HG02884 (cell line): Measurements from ENCODE around the gene SYN1.
"Not testable (repeated sequence)": the region's sequence is repeated elsewhere in the genome, so short reads cannot be mapped to it uniquely, and the experiment has no call there.

ENCODE experiments used
- ATAC-seq: cut with Tn5 transposase; IDR thresholded peaks from one replicate; pipeline ENCODE4 v1.9.1; 2021; ENCODE audit warnings: mild to moderate bottlenecking, moderate library complexity; ENCODE audit not compliant: unreplicated experiment

The SYN1 gene

DNA sequence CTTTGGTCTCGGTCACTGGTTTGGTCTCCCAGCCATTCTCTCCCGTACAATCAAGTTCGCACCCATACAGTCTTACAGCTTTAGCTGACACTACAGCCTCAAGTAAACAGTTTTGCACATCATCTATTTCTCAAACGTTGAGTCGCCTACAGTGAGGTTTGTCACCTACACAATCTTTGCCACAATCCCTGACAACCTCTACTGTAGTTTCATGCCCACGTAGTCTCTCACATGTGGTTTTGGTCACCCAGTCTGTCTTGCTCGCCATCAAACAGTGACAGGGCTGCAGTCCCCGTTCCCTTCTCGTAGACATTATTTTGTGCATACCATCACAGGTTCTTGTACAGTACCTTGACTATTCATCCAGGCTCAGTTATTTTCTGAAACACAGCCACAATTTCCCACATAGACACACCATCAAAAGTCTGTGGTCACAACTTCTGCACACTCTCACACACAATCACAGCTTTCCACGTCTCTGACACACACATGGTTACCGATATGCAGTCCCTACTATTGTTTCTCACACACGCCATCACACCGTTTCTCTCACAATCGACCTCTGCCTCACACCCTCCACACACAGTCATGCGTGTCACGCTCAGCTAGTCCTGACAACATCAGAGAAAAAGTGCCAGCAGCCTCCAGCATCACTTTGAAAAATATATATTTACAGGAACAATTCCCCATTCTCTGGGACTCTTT lies 15.4 kb upstream of the SYN1 start:
- no peak for ATAC-seq

DNA sequence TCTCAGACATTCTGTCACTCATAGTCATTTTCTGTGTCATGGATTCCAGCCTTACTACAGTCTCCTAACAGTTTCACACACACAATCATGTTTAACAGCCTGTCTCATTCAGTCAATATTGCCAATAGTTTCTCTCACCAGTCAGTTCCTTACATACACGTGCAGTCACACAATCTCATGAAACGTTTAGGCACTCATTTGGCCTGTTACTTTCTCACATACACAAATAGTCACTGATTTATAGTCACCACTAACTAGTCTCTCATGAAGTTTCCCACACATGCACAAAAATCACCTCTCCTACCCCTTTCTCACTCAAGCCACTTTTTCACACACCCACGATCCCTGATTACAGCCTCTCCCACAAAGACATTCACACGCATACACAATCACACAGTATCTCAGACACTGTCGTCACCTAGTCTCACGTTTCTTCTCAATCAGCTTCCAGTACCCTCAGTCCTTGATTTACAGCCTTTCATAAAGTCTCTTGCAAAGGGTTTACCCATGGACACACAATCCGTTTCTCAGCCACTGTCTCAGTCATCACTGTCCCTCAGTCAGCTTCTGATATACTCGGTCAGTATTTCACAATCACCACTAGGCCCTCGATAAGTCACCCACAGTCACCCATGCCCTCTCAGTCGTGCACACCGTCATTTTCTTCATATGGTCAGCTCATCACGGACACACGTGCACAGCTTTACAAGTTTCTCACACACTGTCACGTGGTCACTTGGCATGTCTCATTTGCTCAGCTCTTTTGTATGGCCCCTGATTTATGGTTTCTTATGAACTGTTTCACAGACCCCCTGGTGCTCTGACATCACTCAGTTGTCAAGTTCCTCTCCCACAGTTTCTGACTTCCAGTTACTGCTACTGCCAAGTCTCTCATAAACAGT lies 14.3 kb upstream of the SYN1 start:
- no peak for ATAC-seq

DNA sequence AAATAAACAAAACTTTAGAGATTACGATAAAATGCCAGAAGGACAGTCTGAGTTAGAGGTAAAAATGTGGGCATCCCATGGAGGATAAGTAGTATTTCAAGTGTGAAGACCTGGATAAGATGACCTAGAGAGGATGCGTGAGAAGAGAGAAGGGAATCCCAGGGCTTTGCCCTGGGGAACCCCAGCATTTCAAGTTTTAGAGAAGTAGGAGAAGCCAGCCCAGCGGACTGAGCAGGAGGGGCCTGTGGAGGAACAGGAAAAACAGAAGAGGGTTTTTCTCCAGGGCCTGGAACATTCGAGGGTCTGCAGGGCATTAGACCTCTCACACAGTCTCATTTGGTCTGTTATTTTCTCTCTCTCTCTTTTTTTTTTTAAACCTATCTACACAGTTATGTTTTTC lies 13.0 kb upstream of the SYN1 start:
- no peak for ATAC-seq

DNA sequence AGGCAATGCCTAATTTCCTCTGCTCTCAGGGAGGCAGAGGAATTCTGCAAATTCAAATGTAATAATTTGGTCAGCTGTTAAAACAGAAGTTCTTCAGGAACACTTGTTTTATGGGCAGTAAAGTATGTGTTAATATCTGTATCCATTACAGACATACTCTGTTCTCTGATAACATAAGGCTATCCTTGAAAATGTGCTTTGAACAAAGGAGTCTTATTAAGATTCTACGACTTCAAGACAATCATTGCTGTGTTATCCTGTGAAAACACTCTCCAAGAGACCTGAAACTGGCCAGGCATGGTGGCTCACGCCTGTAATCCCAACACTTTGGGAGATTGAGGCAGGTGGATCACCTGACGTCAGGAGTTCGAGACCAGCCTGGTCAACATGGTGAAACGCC lies 12.0 kb upstream of the SYN1 start:
- ATAC-seq, result no peak

DNA sequence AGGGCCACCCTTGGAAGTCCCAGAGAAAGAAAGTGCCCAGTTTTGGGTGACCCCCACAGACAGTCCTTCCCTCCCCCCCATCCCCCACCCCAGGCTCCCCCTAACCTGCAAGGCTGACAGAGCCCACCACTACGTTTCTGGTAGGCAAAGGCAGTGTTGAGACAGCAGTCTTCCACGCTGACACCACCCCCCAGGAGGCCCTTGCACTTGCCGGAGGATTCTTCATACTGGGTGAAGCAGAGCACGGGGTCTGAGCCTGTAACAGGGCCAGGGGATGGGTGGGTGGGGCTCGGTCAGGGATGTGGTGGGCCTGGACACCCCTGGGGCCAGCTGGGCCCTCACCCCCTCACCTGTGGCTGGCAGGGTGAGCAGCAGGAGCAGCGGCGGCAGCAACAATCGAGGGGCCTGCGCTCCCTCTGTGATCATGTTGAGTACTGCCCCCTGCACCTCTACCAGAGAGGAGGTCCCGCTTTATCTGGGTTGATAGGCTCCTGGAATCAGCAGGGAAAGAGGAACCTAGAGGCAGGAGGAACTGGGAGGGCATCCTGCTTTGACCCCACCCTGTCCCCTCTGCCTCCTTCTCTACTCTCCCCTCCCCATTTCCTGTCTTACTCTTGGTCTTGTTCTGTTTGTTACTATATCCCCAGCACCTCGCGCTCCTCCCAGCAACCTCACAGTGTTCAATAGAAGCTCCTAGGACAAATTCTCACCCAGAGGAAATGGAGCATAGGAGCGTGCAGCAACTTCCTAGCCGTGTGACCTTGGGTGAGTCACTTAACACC lies 10.0 kb upstream of the SYN1 start, which contains the start of gene CFP:
Gene CFP, minus strand, starts transcription at position 512 of the 782 bp plus-strand sequence. Its CDS starts 86 bp downstream, at position 426.
- no peak for ATAC-seq

DNA sequence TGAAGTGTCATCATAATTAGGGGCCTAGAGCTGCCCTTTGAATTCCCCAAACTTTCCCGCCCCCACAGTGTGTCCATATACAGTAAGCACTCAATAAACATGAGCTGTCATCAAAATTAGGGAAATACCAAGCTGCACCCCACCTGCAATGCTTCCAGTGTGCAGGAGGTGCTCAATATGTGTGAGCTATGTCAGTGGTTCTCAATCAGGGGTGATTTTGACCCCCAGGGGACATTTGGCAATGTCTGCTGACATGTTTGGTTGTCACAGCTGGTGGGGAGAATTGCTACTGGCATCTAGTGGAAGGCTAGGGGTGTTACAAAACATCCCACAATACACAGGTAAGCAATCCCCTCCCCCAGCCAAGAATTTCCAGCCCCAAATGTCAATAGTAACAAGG lies 9.3 kb upstream of the SYN1 start:
- no peak for ATAC-seq

DNA sequence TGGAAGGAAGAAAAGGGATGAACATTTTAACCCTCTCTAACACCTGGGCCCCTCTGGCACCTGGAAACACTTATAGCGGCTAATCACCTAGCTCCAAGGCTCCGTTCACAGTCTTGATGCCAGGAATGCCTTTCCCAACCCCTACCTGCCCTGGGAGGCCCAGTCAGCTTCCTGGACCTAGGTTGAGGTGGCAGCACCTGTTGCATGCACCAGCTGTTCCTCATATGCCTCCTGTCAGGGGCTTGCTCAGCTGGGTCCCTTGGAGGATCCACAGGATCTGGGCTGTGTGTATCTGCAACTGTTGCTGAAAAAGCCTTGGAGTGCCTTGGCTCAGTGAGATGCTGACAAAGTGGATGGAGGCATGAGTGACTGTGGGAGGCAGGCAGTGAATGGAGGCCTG lies 5.7 kb upstream of the SYN1 start:
- ATAC-seq, result no peak

DNA sequence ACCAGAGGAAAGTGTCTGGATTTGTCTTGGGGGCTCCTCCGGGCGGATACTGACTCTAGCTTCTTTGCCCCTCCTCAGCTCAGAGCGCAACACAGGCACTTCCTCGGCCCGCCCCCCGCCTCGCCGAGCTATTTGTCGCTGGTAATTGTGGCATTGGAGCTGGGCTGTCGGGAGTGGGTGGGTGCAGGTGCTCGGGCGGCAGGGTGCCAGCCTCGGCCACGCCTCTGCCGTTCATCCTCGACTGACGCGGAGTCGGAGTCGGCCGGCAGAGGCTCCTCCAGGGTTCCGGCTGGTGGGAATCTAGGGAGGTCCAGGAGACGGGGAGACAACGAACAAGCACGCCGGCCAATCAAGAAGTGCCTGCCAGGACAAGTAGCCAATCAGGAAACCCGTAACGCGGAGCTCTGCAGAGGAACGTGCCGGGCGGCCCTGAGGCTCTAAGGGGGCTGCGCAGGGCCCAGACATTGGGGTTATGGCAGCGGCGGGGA lies 3.9 kb upstream of the SYN1 start:
- ATAC-seq, result no peak

DNA sequence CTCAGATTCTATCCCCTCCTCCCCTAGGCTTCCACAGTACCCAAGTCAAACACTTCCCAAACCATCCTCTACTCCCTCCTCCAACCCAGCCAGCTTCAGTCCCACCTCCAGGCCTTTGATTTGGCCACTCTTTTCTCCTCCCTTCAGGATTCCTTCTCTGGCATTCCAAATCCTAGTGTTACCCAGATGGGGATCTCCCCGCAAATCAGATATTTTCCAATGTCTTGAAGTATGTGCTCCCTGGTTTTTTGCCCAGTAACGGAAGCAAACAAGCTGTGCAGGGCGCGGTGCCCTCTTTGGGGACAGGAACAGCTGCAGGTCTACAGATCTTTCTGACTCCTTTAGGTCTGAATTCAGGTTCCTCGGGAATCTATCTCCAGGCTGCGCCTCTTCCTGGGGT lies 2.2 kb upstream of the SYN1 start:
- ATAC-seq, result no peak

DNA sequence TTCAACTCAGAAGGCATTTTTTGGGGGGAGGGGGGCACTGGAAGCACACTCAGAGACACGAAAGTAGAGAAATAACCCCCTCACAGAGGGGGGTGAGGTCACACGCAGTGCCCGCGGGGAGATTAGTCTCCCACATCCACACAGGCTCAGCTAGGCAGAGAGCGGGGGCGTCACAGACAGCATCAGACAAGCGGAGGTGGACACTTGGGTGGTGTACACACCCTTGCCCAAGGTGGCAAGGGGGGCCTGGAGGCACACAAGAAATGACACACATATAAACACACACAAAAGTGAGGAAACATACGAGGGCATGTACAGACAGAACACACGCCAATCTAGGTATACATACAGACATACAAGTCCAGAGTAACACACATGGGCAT lies 637 bp upstream of the SYN1 start:
- no peak for ATAC-seq

DNA sequence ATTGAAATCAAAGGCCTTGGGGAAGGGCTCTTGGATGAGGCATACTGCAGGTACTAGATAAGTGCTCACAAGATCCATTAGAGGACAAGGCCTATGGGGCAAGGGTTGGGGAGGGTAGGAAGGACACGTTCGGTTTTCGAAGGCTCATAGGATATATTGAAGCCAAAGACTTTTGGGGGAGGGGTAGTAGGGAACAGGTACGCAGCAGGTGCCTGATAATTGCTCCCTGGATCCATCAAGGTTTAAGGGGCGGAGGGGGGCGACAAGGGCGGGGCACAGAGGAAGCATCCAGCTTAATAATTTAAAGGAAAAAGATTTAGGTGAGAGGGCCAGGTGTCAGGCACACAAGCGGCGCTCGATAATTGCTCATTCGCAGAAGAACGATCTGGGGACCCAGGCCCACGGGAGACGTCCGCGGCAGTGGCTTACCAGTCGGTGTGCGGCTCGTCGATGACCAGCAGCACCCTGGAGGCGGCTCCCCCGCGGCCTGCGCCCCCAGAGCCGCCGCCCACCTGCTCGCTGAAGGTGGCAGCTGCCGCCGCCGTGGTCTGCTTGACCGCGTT lies 653 bp downstream of the SYN1 start:
- ATAC-seq, result no peak

DNA sequence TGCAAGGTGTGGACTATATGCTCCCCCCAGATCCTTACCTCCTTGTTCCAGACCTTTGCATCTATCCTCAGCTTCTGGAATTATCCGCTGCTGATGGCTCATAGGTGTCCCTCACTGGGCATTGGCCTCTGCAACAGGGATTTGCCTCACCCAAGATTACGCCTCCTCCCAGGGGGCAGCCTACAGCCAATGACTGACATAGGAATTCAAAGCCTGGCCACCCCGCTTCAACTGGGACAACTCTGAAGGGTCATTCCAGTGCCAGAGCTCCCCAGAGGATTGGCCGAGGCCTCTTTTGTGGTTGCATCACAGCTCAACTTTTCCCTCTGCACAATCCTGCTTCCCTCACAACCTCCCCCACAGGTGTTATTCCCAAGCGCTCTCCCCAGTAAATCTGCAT lies 5.0 kb downstream of the SYN1 start:
- no peak for ATAC-seq

DNA sequence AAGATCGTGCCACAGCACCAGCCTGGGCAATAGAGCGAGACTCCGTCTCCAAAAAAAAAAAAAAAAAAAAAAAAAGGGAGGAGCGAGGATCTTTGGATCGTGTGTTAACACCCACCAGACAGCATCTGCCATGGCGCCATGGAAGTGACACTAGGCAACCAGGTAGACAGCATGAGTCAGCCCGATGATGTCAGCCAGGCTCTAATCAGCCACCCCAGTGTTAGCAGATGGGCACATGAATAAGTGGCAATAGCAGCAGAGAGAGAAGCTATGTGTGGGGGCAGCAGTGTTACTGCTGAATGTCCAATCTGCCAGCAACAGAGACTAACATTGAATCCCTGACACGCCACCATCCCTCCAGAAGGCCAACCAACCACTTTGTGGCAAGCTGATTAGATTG lies 6.6 kb downstream of the SYN1 start:
- ATAC-seq, result no peak

DNA sequence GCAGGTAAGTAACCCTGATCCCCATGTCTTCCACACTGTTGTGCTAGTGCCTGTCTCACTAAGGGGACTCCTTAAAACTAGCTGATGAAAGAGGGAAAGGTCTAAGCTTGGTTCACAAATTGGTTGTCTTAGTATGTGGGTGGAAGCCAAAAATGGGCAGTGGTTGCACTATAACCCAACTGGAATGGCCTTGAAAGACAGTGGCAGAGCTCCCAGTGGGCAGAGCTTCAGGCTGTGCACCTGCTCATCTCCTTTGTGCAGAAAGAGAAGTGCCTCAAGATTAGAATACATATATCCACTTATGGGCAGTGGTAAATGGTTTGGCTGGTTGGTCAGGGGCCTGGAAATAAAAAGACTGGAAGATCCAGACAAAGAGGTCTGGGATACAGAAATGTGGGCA lies 7.2 kb downstream of the SYN1 start:
- no peak for ATAC-seq

DNA sequence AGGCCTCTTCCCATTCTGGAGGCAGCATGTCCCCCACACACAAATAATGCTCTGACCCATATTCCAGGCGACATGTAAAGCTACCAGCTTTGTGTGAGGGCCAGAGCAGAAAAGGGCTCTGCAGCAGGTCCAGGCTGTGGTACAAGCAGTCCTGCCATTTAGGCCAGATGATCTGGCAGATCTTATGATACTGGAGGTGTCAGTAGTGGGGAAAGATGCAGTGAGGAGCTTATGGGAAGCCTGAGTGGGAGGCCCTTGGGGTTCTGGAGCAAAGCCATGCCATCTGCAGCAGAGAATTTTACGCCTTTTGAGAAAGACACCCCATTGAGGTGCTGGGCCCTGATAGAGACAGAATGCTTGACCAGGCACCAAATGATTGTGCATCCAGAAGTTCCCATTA lies 7.7 kb downstream of the SYN1 start:
- ATAC-seq, result no peak

DNA sequence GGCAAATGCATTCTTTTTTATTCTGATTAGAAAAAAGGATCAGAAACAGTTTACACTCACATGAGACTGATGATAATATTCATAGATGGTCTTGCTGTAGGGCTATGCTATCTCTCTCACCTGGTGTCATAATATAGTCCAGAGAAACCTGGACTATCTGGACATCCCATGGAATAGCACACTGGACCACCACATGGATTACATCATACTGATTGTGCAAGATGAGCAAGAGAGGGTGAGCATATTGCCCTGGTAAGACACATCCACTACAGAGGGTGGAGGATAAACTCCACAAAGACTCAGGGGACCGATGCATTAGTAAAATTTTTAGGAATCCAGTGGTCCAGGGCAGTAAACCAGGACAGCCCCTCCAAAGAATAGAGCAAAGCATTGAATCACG lies 8.2 kb downstream of the SYN1 start:
- ATAC-seq, result no peak

DNA sequence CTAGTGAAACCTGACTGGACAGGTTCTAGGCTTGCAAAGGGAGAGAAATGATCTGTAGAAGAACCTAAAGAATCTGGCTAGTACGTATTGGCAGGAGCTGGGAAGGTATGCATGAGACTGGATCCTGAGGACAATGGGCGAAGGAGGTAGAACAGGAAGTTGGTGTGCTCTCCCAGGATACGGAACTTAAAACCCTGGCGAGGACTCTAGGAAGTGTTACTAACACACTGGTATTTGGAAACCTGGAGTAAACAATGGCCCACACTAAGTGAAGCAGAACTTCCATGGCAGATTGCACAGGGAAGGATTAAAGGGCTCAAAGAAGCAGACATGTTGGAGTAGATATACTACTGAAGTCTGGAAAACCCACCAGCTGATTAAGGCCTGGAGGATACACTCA lies 9.1 kb downstream of the SYN1 start:
- ATAC-seq, result no peak

DNA sequence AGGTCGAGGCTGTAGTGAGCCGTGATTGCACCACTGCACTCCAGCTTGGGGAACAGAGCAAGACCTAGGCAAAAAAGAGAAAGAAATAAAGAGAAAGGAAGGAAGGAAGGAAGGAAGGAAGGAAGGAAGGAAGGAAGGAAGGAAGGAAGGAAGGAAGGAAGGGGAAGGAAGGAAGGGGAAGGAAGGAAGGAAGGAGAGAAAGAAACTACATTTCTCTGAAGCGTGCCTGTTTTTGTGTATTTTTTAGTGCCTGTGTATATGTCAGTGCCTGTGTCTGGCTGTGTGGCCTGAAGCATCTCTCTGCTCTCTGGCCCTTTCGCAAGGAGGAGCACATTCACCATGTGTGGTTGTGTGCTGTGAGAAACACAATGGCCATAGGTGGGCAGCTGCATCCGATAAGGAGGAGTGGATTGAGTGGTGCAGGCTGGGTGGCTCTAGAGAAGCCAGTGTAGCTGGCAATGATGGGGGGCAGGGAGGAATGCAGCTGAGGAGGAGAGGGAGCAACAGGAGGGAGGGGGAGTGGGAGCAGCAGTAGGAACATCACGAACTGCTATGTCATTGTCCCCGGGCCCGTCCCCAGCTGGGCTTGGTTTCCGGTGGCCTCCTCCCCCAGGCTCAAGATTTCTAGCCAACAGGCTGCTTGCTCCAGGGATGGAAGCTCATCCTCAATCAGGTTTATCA lies 11.4 kb downstream of the SYN1 start:
- ATAC-seq, result no peak

DNA sequence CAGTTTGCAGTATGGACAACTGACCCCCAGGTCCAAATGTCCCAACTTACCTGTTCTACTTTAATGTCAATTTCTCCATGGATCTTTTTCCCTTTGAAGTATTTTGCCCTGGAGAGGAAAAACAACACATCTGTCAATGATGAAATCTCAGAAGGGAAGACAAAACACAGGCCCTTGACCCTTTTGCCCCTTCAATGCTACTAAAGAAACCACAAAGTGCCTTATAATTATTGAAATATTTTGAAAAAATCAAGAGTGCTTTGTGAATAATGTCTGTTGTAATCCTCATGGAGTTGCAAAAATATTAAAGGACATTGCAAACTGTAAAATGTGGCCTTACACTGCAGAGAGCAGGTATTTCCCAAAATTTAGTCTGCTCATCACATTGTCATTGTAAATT lies 12.6 kb downstream of the SYN1 start:
- no peak for ATAC-seq

DNA sequence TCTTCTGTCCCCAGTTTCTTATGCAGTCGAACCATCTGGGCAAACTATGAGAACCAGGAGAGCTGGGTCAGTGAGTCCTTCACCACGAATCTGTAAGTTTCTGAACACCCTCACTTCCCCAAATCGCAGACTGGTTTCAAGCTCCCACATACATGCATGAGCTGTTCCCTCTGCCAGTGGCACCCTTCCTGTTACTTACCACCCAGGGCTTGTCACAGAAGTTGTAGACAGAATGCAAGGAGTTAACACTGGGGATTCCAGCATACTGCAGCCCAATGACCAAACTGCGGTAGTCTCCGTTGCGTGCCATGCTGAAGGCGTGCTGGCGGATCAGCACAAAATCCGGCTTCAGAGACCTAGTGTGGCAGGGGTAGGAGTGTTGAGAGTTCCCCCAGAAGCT lies 14.6 kb downstream of the SYN1 start:
- ATAC-seq, result no peak

DNA sequence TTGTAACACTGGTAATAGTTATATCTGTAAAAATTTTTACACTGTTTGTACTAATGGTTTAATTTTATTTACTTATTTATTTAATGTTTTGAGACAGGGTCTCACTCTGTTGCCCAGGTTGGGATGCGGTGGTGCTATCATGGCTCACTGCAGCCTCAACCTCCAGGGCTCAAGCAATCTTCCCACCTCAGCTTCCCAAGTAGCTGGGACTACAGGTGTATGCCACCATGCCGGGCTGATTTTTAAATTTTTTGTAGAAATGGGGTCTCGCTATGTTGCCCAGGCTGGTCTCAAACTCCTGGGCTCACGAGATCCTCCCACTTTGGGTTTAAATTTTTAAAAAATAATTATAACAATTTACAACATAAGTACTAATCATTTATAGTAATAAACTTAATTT lies 16.5 kb downstream of the SYN1 start:
- ATAC-seq, result not testable (repeated sequence)
